ENCODE measurements around the gene IKZF1. TPM values are rescaled to one million over a fixed set of nuclear protein-coding genes. Genes with fewer than 3 reads are reported as not detected.

The IKZF1 gene
- total RNA-seq, 2 experiments from 2014 or later, result 213 to 226 TPM

DNA sequence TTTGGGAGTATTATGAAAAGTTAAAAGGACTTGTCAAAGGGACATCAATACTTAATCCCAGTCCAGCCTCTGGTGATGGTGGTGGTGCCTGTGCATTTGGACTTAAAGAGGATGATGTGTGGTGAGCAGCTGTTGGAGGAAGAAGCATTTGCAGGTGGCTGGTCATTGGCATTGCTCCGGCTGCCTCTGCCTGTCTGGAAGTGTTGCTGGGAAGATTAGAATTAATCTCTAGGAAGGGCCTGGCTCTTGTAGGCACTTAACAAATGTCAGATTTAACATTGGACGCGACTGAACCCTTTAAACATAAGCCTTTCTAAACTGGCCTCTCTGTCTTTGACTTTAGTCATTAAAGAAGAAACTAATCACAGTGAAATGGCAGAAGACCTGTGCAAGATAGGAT, 86.9 kb downstream of the IKZF1 start:
- peaks cover 54% of the 10 kb centered on the region for H3K36me3 Mint-ChIP-seq (ENCODE audit: low read depth)
- H3K4me3 Mint-ChIP-seq, result no peak overlapping the region
- H3K27ac Mint-ChIP-seq, result peak overlapping the region; percentile 24
- DNase-seq, result no peak
- no peaks in the 10 kb centered on the region for H3K9me3 Mint-ChIP-seq
- intact Hi-C loops (cut with micrococcal nuclease), result no loop called here
- H3K27me3 Mint-ChIP-seq (ENCODE audit: low read depth), result no peaks in the 10 kb centered on the region
- CTCF ChIA-PET, result interaction anchor here (0.7 to 1.9 kb wide), 7 partner anchors 10 to 53 kb away, joined by 3 to 9 read pairs (median 3); no protein-coding TSS in a partner anchor
- H3K4me1 Mint-ChIP-seq (ENCODE audit: low read depth), result peaks cover 81% of the 10 kb centered on the region

- no peaks in the 10 kb centered on the region for H3K27me3 Mint-ChIP-seq (ENCODE audit: low read depth)
- intact Hi-C loops (cut with micrococcal nuclease), result loop anchor here (1.0 to 2.0 kb wide), 6 partner anchors 22 to 245 kb away; no protein-coding TSS in a partner anchor
- peak overlapping the region; percentile 91 for H3K27ac Mint-ChIP-seq
- peak overlapping the region; percentile 5 for H3K4me3 Mint-ChIP-seq
- no peaks in the 10 kb centered on the region for H3K9me3 Mint-ChIP-seq
- peaks cover 90% of the 10 kb centered on the region for H3K4me1 Mint-ChIP-seq (ENCODE audit: low read depth)
- peak; percentile 79 for DNase-seq
- CTCF ChIA-PET, result interaction anchor here (1.6 to 1.9 kb wide), 3 partner anchors 17 to 26 kb away, joined by 6 to 9 read pairs (median 6); no protein-coding TSS in a partner anchor
- H3K36me3 Mint-ChIP-seq (ENCODE audit: low read depth), result peaks cover 63% of the 10 kb centered on the region
Observed at GRCh38 chr7:50393076-50393475, 88.6 kb downstream of the IKZF1 start.

DNA sequence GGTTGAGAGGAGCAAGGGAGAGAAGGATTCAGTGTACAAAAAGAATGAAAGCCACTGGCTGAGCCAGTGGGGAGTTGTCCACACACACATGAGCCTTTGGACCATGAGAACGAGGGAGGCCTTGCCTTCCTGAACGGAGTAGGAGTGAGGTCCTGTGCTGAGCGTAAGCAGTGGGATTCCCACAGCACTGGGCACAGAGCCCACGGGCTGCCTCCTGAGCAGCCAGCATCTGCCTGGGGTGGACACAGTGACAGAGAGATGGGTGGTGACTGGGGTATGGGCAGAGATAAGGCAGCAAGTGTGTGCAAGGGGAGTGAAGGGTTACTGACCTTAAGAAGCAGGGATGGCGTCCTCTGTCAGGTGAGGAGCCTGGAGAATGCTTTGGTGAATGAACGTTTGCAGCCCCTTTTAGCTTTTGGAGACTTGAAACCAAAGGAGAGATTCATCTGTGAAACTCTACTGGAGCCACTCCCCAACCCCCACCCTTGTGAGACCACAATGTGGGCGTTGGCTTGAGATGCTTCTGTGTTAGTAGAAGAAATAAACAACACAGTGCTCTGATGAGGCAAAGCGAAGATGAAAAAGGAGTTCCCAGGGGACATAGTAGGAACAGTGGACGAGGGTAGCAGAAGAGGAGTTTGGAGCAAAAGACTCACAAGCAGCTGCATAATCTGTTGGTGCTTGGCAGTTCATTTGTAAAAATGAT, 89.2 kb downstream of the IKZF1 start:
- peaks cover 65% of the 10 kb centered on the region for H3K36me3 Mint-ChIP-seq (ENCODE audit: low read depth)
- H3K4me1 Mint-ChIP-seq (ENCODE audit: low read depth), result peaks cover 91% of the 10 kb centered on the region
- DNase-seq, result peak; percentile 55
- H3K27me3 Mint-ChIP-seq (ENCODE audit: low read depth), result no peaks in the 10 kb centered on the region
- peak overlapping the region; percentile 91 for H3K27ac Mint-ChIP-seq
- H3K9me3 Mint-ChIP-seq, result no peaks in the 10 kb centered on the region
- peak overlapping the region; percentile 5 for H3K4me3 Mint-ChIP-seq
- intact Hi-C loops (cut with micrococcal nuclease), result loop anchor here (1.0 to 2.0 kb wide), 6 partner anchors 22 to 245 kb away; no protein-coding TSS in a partner anchor
- CTCF ChIA-PET, result interaction anchor here (0.6 to 1.8 kb wide), 6 partner anchors 9 to 248 kb away, joined by 3 to 6 read pairs (median 3); no protein-coding TSS in a partner anchor

GRCh38 chr7:50394315-50394714, 89.8 kb downstream of the IKZF1 start:
- H3K4me3 Mint-ChIP-seq, result no peak overlapping the region
- CTCF ChIA-PET, result interaction anchor here (0.6 to 1.8 kb wide), 6 partner anchors 9 to 249 kb away, joined by 3 to 6 read pairs (median 3); no protein-coding TSS in a partner anchor
- no peak for DNase-seq
- no peaks in the 10 kb centered on the region for H3K27me3 Mint-ChIP-seq (ENCODE audit: low read depth)
- intact Hi-C loops (cut with micrococcal nuclease), result no loop called here
- H3K27ac Mint-ChIP-seq, result peak overlapping the region; percentile 91
- H3K4me1 Mint-ChIP-seq (ENCODE audit: low read depth), result peaks cover 87% of the 10 kb centered on the region
- peaks cover 66% of the 10 kb centered on the region for H3K36me3 Mint-ChIP-seq (ENCODE audit: low read depth)
- no peaks in the 10 kb centered on the region for H3K9me3 Mint-ChIP-seq

DNA sequence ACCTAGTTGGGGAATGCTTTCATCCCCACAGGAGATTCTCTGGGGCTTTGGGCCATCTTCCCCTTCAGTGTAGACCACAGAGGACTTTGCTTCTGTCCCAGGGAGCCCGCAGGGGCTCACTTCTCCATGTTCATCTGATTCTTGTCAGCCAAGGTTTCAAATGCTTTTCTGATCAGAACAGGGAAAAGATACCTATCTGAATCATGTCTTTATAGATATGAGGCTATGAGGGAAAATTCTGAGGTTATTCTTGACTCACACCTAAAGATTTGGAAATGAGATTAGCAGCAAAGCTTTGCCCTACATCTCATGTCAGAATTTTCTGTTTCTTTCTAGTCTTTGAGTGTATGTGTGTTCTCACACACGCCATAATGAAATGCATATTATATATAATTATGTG, 92.3 kb downstream of the IKZF1 start:
- H3K4me1 Mint-ChIP-seq (ENCODE audit: low read depth), result peaks cover 81% of the 10 kb centered on the region
- H3K27me3 Mint-ChIP-seq (ENCODE audit: low read depth), result no peaks in the 10 kb centered on the region
- H3K9me3 Mint-ChIP-seq, result no peaks in the 10 kb centered on the region
- intact Hi-C loops (cut with micrococcal nuclease), result loop anchor here (1.0 to 5.0 kb wide), 10 partner anchors 21 to 725 kb away; no protein-coding TSS in a partner anchor
- peaks cover 75% of the 10 kb centered on the region for H3K36me3 Mint-ChIP-seq (ENCODE audit: low read depth)
- peak overlapping the region; percentile 36 for H3K4me3 Mint-ChIP-seq
- CTCF ChIA-PET, result interaction anchor here (1.2 to 3.0 kb wide), 3 partner anchors 21 to 88 kb away, joined by 3 to 17 read pairs (median 4); partner anchors contain the start of gene FIGNL1
- peak overlapping the region; percentile 89 for H3K27ac Mint-ChIP-seq
- no peak for DNase-seq

GRCh38 chr7:50397320-50397970, 92.9 kb downstream of the IKZF1 start:
- Mint-ChIP-seq H3K27ac (peak overlapping the region; percentile 78), H3K4me3 (no peak overlapping the region), H3K27me3 (ENCODE audit: low read depth) (no peaks in the 10 kb centered on the region), H3K4me1 (ENCODE audit: low read depth) (peaks cover 81% of the 10 kb centered on the region), H3K36me3 (ENCODE audit: low read depth) (peaks cover 75% of the 10 kb centered on the region), H3K9me3 (no peaks in the 10 kb centered on the region)
- peak; percentile 60 for DNase-seq
- intact Hi-C loops (cut with micrococcal nuclease), result loop anchor here (1.0 to 5.0 kb wide), 10 partner anchors 21 to 725 kb away; no protein-coding TSS in a partner anchor
- CTCF ChIA-PET, result interaction anchor here (1.1 to 3.0 kb wide), 7 partner anchors 13 to 88 kb away, joined by 3 to 17 read pairs (median 4); partner anchors contain the start of gene FIGNL1

- Mint-ChIP-seq H3K9me3 (no peaks in the 10 kb centered on the region), H3K4me3 (peak overlapping the region; percentile 11), H3K27ac (peak overlapping the region; percentile 83), H3K4me1 (ENCODE audit: low read depth) (peaks cover 81% of the 10 kb centered on the region), H3K27me3 (ENCODE audit: low read depth) (no peaks in the 10 kb centered on the region), H3K36me3 (ENCODE audit: low read depth) (peaks cover 73% of the 10 kb centered on the region)
- CTCF ChIA-PET, result interaction anchor here (1.1 to 3.0 kb wide), 6 partner anchors 13 to 61 kb away, joined by 3 to 17 read pairs (median 4); partner anchors contain the start of gene FIGNL1
- peak; percentile 65 for DNase-seq
- intact Hi-C loops (cut with micrococcal nuclease), result loop anchor here (1.0 to 5.0 kb wide), 10 partner anchors 20 to 724 kb away; no protein-coding TSS in a partner anchor
Observed at GRCh38 chr7:50397971-50398324, 93.4 kb downstream of the IKZF1 start.

GRCh38 chr7:50399206-50399605, 94.7 kb downstream of the IKZF1 start:
- Mint-ChIP-seq H3K27me3 (ENCODE audit: low read depth) (no peaks in the 10 kb centered on the region), H3K36me3 (ENCODE audit: low read depth) (peaks cover 68% of the 10 kb centered on the region), H3K4me3 (no peak overlapping the region), H3K27ac (no peak overlapping the region), H3K9me3 (no peaks in the 10 kb centered on the region), H3K4me1 (ENCODE audit: low read depth) (peaks cover 81% of the 10 kb centered on the region)
- no peak for DNase-seq
- CTCF ChIA-PET, result interaction anchor here (0.7 to 3.0 kb wide), 4 partner anchors 18 to 255 kb away, joined by 3 to 17 read pairs (median 3); no protein-coding TSS in a partner anchor
- intact Hi-C loops (cut with micrococcal nuclease), result loop anchor here (5.0 kb wide), 2 partner anchors 263 to 723 kb away; no protein-coding TSS in a partner anchor

- Mint-ChIP-seq H3K4me1 (ENCODE audit: low read depth) (peaks cover 80% of the 10 kb centered on the region), H3K27ac (no peak overlapping the region), H3K4me3 (no peak overlapping the region), H3K9me3 (no peaks in the 10 kb centered on the region), H3K36me3 (ENCODE audit: low read depth) (peaks cover 64% of the 10 kb centered on the region), H3K27me3 (ENCODE audit: low read depth) (no peaks in the 10 kb centered on the region)
- DNase-seq, result no peak
- CTCF ChIA-PET, result interaction anchor here (0.7 to 1.5 kb wide), 2 partner anchors 172 to 255 kb away, joined by 3 read pairs; no protein-coding TSS in a partner anchor
- intact Hi-C loops (cut with micrococcal nuclease), result loop anchor here (5.0 kb wide), 2 partner anchors 263 to 723 kb away; no protein-coding TSS in a partner anchor
Observed at GRCh38 chr7:50399635-50400034, 95.1 kb downstream of the IKZF1 start.

- H3K9me3 Mint-ChIP-seq, result no peaks in the 10 kb centered on the region
- H3K36me3 Mint-ChIP-seq (ENCODE audit: low read depth), result peaks cover 62% of the 10 kb centered on the region
- no peak overlapping the region for H3K27ac Mint-ChIP-seq
- intact Hi-C loops (cut with micrococcal nuclease), result no loop called here
- CTCF ChIA-PET, result interaction anchor here (1.5 kb wide), 1 partner anchor 256 kb away, joined by 3 read pairs; no protein-coding TSS in a partner anchor
- no peaks in the 10 kb centered on the region for H3K27me3 Mint-ChIP-seq (ENCODE audit: low read depth)
- peaks cover 83% of the 10 kb centered on the region for H3K4me1 Mint-ChIP-seq (ENCODE audit: low read depth)
- no peak for DNase-seq
- no peak overlapping the region for H3K4me3 Mint-ChIP-seq
Observed at GRCh38 chr7:50400114-50400513, 95.6 kb downstream of the IKZF1 start.

DNA sequence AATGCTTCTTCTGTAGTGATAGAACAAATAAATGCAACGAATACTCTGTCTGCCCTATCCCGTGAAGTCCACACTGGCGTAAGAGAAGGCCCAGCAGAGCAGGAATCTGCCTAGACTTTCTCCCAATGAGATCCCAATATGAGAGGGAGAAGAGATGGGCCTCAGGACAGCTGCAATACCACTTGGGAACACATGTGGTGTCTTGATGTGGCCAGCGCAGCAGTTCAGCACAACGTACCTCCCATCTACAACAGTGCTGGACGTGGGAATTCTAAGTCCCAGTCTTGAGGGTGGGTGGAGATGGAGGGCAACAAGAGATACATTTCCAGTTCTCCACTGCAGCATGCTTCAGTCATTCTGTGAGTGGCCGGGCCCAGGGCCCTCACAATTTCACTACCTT, 99.9 kb downstream of the IKZF1 start:
- peaks cover 74% of the 10 kb centered on the region for H3K4me1 Mint-ChIP-seq (ENCODE audit: low read depth)
- no peak overlapping the region for H3K27ac Mint-ChIP-seq
- peaks cover 41% of the 10 kb centered on the region for H3K36me3 Mint-ChIP-seq (ENCODE audit: low read depth)
- no peaks in the 10 kb centered on the region for H3K27me3 Mint-ChIP-seq (ENCODE audit: low read depth)
- H3K4me3 Mint-ChIP-seq, result no peak overlapping the region
- intact Hi-C loops (cut with micrococcal nuclease), result no loop called here
- DNase-seq, result no peak
- CTCF ChIA-PET, result interaction anchor here (0.6 to 1.4 kb wide), 3 partner anchors 13 to 55 kb away, joined by 3 read pairs; no protein-coding TSS in a partner anchor
- H3K9me3 Mint-ChIP-seq, result no peaks in the 10 kb centered on the region

DNA sequence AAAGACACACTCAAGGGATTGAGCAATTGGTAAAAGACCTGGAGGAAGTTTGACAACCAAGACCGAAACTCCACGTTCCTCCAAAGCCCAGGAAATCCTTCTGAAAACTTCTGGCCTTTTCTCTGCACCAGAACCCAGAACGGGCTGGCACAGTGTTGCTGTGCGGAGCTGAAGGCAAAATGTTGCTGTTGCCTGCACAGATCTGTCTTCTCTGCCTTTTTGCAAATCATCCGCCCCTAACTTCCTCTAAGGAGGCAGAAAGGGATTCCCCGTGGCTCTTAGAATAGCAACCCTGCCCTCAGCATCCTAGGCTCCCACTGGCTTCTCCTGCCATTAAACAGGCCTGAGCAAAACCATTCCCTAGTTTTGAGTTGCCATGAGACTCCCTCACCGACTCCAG, 100.7 kb downstream of the IKZF1 start:
- Mint-ChIP-seq H3K27ac (no peak overlapping the region), H3K4me3 (no peak overlapping the region), H3K9me3 (no peaks in the 10 kb centered on the region), H3K4me1 (ENCODE audit: low read depth) (peaks cover 79% of the 10 kb centered on the region), H3K27me3 (ENCODE audit: low read depth) (no peaks in the 10 kb centered on the region), H3K36me3 (ENCODE audit: low read depth) (peaks cover 34% of the 10 kb centered on the region)
- no peak for DNase-seq
- intact Hi-C loops (cut with micrococcal nuclease), result no loop called here
- CTCF ChIA-PET, result interaction anchor here (0.7 to 1.4 kb wide), 2 partner anchors 12 kb away, joined by 3 read pairs; no protein-coding TSS in a partner anchor

Measured in activated naive CD4-positive, alpha-beta T cell treated with anti-CD3 and anti-CD28 coated beads for 36 hours (primary cell).